Fibroblast of lung (primary cell): ENCODE data around the gene WDR72. TPM values are rescaled to one million over a fixed set of nuclear protein-coding genes. Genes with fewer than 3 reads are reported as not detected.

Experiments used
- DNase-seq, 2 donors: peaks; one replicate each; pipeline versions ENCODE4 v3.0.0 to v3.0.0-alpha.2; 2010; ENCODE audit warnings: low read depth in 2 of 2
- H2AFZ ChIP-seq: 2 replicates; pipeline ENCODE4 v1.5.1; 2012; ENCODE audit warnings: low read length, control low read depth, inconsistent platforms
- H3K27ac ChIP-seq: 2 replicates; pipeline ENCODE4 v1.5.1; 2011; ENCODE audit warnings: low read length, control low read depth; ENCODE audit not compliant: insufficient read depth
- H3K27me3 ChIP-seq: 2 replicates; pipeline ENCODE4 v1.5.1; 2011; ENCODE audit warnings: mild to moderate bottlenecking, low read length; ENCODE audit not compliant: control insufficient read depth, insufficient read depth
- H3K36me3 ChIP-seq: 2 replicates; pipeline ENCODE4 v1.5.1; 2011; ENCODE audit warnings: low read length; ENCODE audit not compliant: control insufficient read depth, insufficient read depth
- H3K4me1 ChIP-seq: 2 replicates; pipeline ENCODE4 v1.5.1; 2011; ENCODE audit warnings: low read length; ENCODE audit not compliant: control insufficient read depth, insufficient read depth; ENCODE audit errors: extremely low read depth
- H3K4me2 ChIP-seq: 2 replicates; pipeline ENCODE4 v1.5.1; 2011; ENCODE audit warnings: low read length, control low read depth; ENCODE audit not compliant: insufficient read depth; ENCODE audit errors: extremely low read depth
- H3K4me3 ChIP-seq, 4 experiments: fragments of 200-600 bp in 1 of 4; sonication (generic) in 1 of 4; replicated peaks in 1 of 4; 2 replicates each; pipeline ENCODE4 v1.5.1; 2011 to 2016; ENCODE audit warnings: low read length in 4 of 4, low read depth in 3 of 4, mild to moderate bottlenecking in 3 of 4, control low read depth in 2 of 4, inconsistent platforms in 1 of 4, mixed read lengths in 1 of 4; ENCODE audit not compliant: insufficient read depth in 1 of 4; ENCODE audit errors: control extremely low read depth in 1 of 4
- H3K79me2 ChIP-seq: 2 replicates; pipeline ENCODE4 v1.5.1; 2012; ENCODE audit warnings: mild to moderate bottlenecking, low read length, inconsistent platforms; ENCODE audit not compliant: control insufficient read depth, insufficient read depth
- H3K9ac ChIP-seq: 2 replicates; pipeline ENCODE4 v1.5.1; 2011; ENCODE audit warnings: mild to moderate bottlenecking, low read length, control low read depth; ENCODE audit not compliant: insufficient read depth
- H3K9me3 ChIP-seq: 2 replicates; pipeline ENCODE4 v1.5.1; 2012; ENCODE audit warnings: low read depth, low read length; ENCODE audit not compliant: control insufficient read depth, insufficient read depth
- H4K20me1 ChIP-seq: 2 replicates; pipeline ENCODE4 v1.5.1; 2011; ENCODE audit warnings: low read length; ENCODE audit not compliant: control insufficient read depth, insufficient read depth; ENCODE audit errors: extremely low read depth
- CTCF ChIP-seq, 2 donors: IDR thresholded peaks in 1 of 2; conservative IDR thresholded peaks in 1 of 2; 1 replicate in 1 of 2; 2 replicates in 1 of 2; pipeline ENCODE4 v1.5.1; 2011 to 2012; ENCODE audit warnings: low read length in 2 of 2, control low read depth in 1 of 2, inconsistent platforms in 1 of 2, low read depth in 1 of 2, mild to moderate bottlenecking in 1 of 2
- EZH2 ChIP-seq: IDR thresholded peaks from 2 replicates; pipeline ENCODE4 v1.5.1; 2012; ENCODE audit warnings: low read length, control low read depth, mild to moderate bottlenecking; ENCODE audit errors: missing control alignments
- polyA plus RNA-seq, 2 donors: library from polyadenylated mRNA; depleted of rRNA in 1 of 2; stranded (reverse) in 1 of 2; unstranded in 1 of 2; fragments of >200 nt; gene quantifications; 2 replicates each; pipeline ENCODE4 v1.2.1, GENCODE V29; 2011 to 2012; ENCODE audit warnings: missing spikeins in 1 of 2
- total RNA-seq: library from RNA; depleted of rRNA; stranded (reverse); fragments of >200 nt; gene quantifications from 2 replicates; pipeline ENCODE4 v1.2.1, GENCODE V29; 2014

WDR72 gene
- total and polyA plus RNA-seq, 2 donors (not counting 1 experiment from before 2014, with no cell fraction given), result not detected

GRCh38 chr15:53758412-53758811, 1.1 kb downstream of the WDR72 start:
- H4K20me1 ChIP-seq, result no peaks in the 10 kb centered on the region
- H3K27me3 ChIP-seq, result no peaks in the 10 kb centered on the region
- H3K9me3 ChIP-seq, result no peaks in the 10 kb centered on the region
- H3K27ac ChIP-seq, result no peak overlapping the region
- H2AFZ ChIP-seq, result no peak overlapping the region
- DNase-seq, result no peak
- TF ChIP-seq CTCF (conservative IDR thresholded peaks at IDR 0.05 in 1 of 2, IDR thresholded peaks at IDR 0.05 in 1 of 2; ENCODE audit: low read depth in 1 of 2, low read length in 2 of 2) (no peak), EZH2 (no peak)
- H3K4me3 ChIP-seq, result no peak overlapping the region
- H3K79me2 ChIP-seq, result no peaks in the 10 kb centered on the region
- no peaks in the 10 kb centered on the region for H3K4me1 ChIP-seq
- no peak overlapping the region for H3K9ac ChIP-seq
- H3K36me3 ChIP-seq, result no peaks in the 10 kb centered on the region
- H3K4me2 ChIP-seq, result no peak overlapping the region

- Histone ChIP-seq H3K4me1 (no peaks in the 10 kb centered on the region), H3K79me2 (no peaks in the 10 kb centered on the region), H3K27me3 (no peaks in the 10 kb centered on the region), H3K4me3 (no peak overlapping the region), H3K4me2 (no peak overlapping the region), H3K9me3 (no peaks in the 10 kb centered on the region), H2AFZ (no peak overlapping the region), H4K20me1 (no peaks in the 10 kb centered on the region), H3K27ac (no peak overlapping the region), H3K9ac (no peak overlapping the region), H3K36me3 (no peaks in the 10 kb centered on the region)
- TF ChIP-seq EZH2, result no peak
- TF ChIP-seq CTCF (conservative IDR thresholded peaks at IDR 0.05 in 1 of 2, IDR thresholded peaks at IDR 0.05 in 1 of 2; ENCODE audit: low read depth in 1 of 2, low read length in 2 of 2), result no peak
- no peak for DNase-seq
Observed at GRCh38 chr15:53757906-53758305, 1.6 kb downstream of the WDR72 start.

GRCh38 chr15:53753813-53754212, 5.7 kb downstream of the WDR72 start:
- Histone ChIP-seq H3K36me3 (no peaks in the 10 kb centered on the region), H4K20me1 (no peaks in the 10 kb centered on the region), H3K9me3 (no peaks in the 10 kb centered on the region), H3K27ac (no peak overlapping the region), H3K4me3 (no peak overlapping the region), H3K4me2 (no peak overlapping the region), H3K9ac (no peak overlapping the region), H2AFZ (no peak overlapping the region), H3K79me2 (no peaks in the 10 kb centered on the region), H3K27me3 (no peaks in the 10 kb centered on the region), H3K4me1 (no peaks in the 10 kb centered on the region)
- TF ChIP-seq EZH2, result no peak
- no peak for TF ChIP-seq CTCF (conservative IDR thresholded peaks at IDR 0.05 in 1 of 2, IDR thresholded peaks at IDR 0.05 in 1 of 2; ENCODE audit: low read depth in 1 of 2, low read length in 2 of 2)
- DNase-seq, result no peak
